CD4-positive, alpha-beta T cell treated with Interferon gamma for 1 hour (primary cell): ENCODE data around the gene RAP1GDS1.

ENCODE experiments used
- DNase-seq: peaks from one replicate; pipeline ENCODE4 v3.0.0-alpha.2; 2020

The RAP1GDS1 gene

GRCh38 chr4:98485816-98486345 is 224.7 kb downstream of the RAP1GDS1 start:
- DNase-seq: no peak

GRCh38 chr4:98490251-98490650 is 229.1 kb downstream of the RAP1GDS1 start:
- DNase-seq: no peak

GRCh38 chr4:98491899-98492559 is 230.8 kb downstream of the RAP1GDS1 start:
- no peak for DNase-seq

GRCh38 chr4:98493296-98493695 is 232.1 kb downstream of the RAP1GDS1 start:
- DNase-seq: no peak
